HCT116 (cell line): Measurements from ENCODE around the gene RGS4. TPM values are rescaled to one million over a fixed set of nuclear protein-coding genes. Genes with fewer than 3 reads are reported as not detected.

Source experiments
- ATAC-seq: fragments of 200-7000 bp; cut with Tn5 transposase; 2 replicates; pipeline ENCODE4 v1.9.1; 2020; ENCODE audit warnings: mild to moderate bottlenecking, moderate library complexity
- BruUV-seq: library from RNA; stranded (reverse); fragments of 400-500 nt; replicated peaks from 2 replicates; lab custom pipeline; 2021; lab: Mats Ljungman, UMichigan
- CTCF ChIA-PET: fragments of 300-600 bp; sonication (Branson Sonifier 250); formaldehyde crosslinking; loops from one replicate; lab custom pipeline; 2021; ENCODE audit warnings: antibody characterized with exemption; lab: Charles Lee
- POLR2A ChIA-PET: fragments of 300-600, 350-600 bp; sonication (Branson Sonifier 250); formaldehyde crosslinking; loops from one replicate; lab custom pipeline; 2021; ENCODE audit warnings: antibody characterized with exemption; lab: Charles Lee
- RAD21 ChIA-PET, 2 experiments: fragments of 300-600 bp; sonication (Branson Sonifier 250); formaldehyde crosslinking; loops; one replicate each; lab custom pipeline; 2023; ENCODE audit warnings: low total read pairs in 2 of 2; ENCODE audit not compliant: uncharacterized antibody in 2 of 2, unreplicated experiment in 2 of 2, low non-redundant PET in 1 of 2; lab: Charles Lee
- DNase-seq: peaks from one replicate; pipeline ENCODE4 v3.0.0-alpha.2; 2010; ENCODE audit warnings: low read depth, low spot score
- H2AFZ ChIP-seq: fragments of 200-600 bp; shearing (Covaris generic), sonication (generic); 2 replicates; pipeline ENCODE4 v1.6.1; 2017; ENCODE audit warnings: low read depth, mixed run types, mixed read lengths, antibody characterized with exemption, low read length; ENCODE audit not compliant: poor library complexity, severe bottlenecking
- H3K27ac ChIP-seq: 2 replicates; pipeline ENCODE4 v1.5.1; 2012; ENCODE audit warnings: low read depth, low read length
- H3K27me3 ChIP-seq: fragments of 200-600 bp; sonication (generic); 2 replicates; pipeline ENCODE4 v1.6.1; 2016; ENCODE audit warnings: mixed run types, low read length, mixed read lengths; ENCODE audit not compliant: insufficient read depth
- H3K36me3 ChIP-seq, 2 experiments: fragments of 200-500 bp in 1 of 2; fragments of 200-600 bp in 1 of 2; sonication (Bioruptor generic) in 1 of 2; sonication (generic) in 1 of 2; 2 replicates each; pipeline versions ENCODE4 v1.5.1 to v1.6.1; 2014 to 2016; ENCODE audit warnings: low read length in 2 of 2, inconsistent platforms in 1 of 2, mixed read lengths in 1 of 2, mixed run types in 1 of 2; ENCODE audit not compliant: insufficient read depth in 2 of 2, control insufficient read depth in 1 of 2
- H3K4me1 ChIP-seq, 2 experiments: fragments of 200-600 bp in 1 of 2; sonication (generic) in 1 of 2; 2 replicates each; pipeline versions ENCODE4 v1.5.1 to v1.6.1; 2012 to 2017; ENCODE audit warnings: low read length in 2 of 2, inconsistent platforms in 1 of 2, mild to moderate bottlenecking in 1 of 2, mixed read lengths in 1 of 2, mixed run types in 1 of 2, moderate library complexity in 1 of 2; ENCODE audit not compliant: insufficient read depth in 2 of 2, control insufficient read depth in 1 of 2
- H3K4me2 ChIP-seq: fragments of 200-600 bp; sonication (generic); 2 replicates; pipeline ENCODE4 v1.6.1; 2017; ENCODE audit warnings: mixed run types, low read length, mixed read lengths
- H3K4me3 ChIP-seq, 2 experiments: fragments of 200-600 bp in 1 of 2; sonication (generic) in 1 of 2; replicated peaks in 1 of 2; 2 replicates each; pipeline ENCODE4 v1.5.1; 2011 to 2016; ENCODE audit warnings: low read length in 2 of 2, control low read depth in 1 of 2, low read depth in 1 of 2, mild to moderate bottlenecking in 1 of 2, mixed read lengths in 1 of 2, mixed run types in 1 of 2
- H3K79me2 ChIP-seq: fragments of 200-600 bp; sonication (generic); 2 replicates; pipeline ENCODE4 v1.6.1; 2017; ENCODE audit warnings: mild to moderate bottlenecking, mixed run types, low read length, moderate library complexity, mixed read lengths; ENCODE audit not compliant: insufficient read depth
- H3K9ac ChIP-seq: fragments of 200-600 bp; sonication (generic); 2 replicates; pipeline ENCODE4 v1.6.1; 2016; ENCODE audit warnings: low read length, mixed read lengths
- H3K9me2 ChIP-seq: fragments of 200-600 bp; sonication (generic), shearing (Covaris generic); 2 replicates; pipeline ENCODE4 v1.6.1; 2017; ENCODE audit warnings: mixed run types, mild to moderate bottlenecking, moderate library complexity; ENCODE audit not compliant: insufficient read depth
- H3K9me3 ChIP-seq, 2 experiments: fragments of 200-500 bp in 1 of 2; fragments of 200-600 bp in 1 of 2; sonication (Bioruptor generic) in 1 of 2; sonication (generic) in 1 of 2; 2 replicates each; pipeline ENCODE4 v1.6.1; 2014 to 2017; ENCODE audit warnings: low read length in 2 of 2, mixed read lengths in 2 of 2, inconsistent platforms in 1 of 2, low read depth in 1 of 2, mild to moderate bottlenecking in 1 of 2, mixed run types in 1 of 2, moderate library complexity in 1 of 2; ENCODE audit not compliant: control insufficient read depth in 1 of 2, insufficient read depth in 1 of 2
- H4K20me1 ChIP-seq: fragments of 200-600 bp; sonication (generic), shearing (Covaris generic); 2 replicates; pipeline ENCODE4 v1.6.1; 2017; ENCODE audit warnings: mixed run types, mild to moderate bottlenecking, moderate library complexity; ENCODE audit not compliant: insufficient read depth
- CEBPB ChIP-seq: IDR thresholded peaks from 2 replicates; pipeline ENCODE4 v1.6.1; 2012; ENCODE audit warnings: low read depth
- ELF1 ChIP-seq: IDR thresholded peaks from 2 replicates; pipeline ENCODE4 v1.6.1; 2012; ENCODE audit warnings: low read depth, borderline replicate concordance
- EZH2 ChIP-seq: fragments of 200-600 bp; sonication (generic); IDR thresholded peaks from 2 replicates; pipeline ENCODE4 v1.6.1; 2017; ENCODE audit warnings: antibody characterized with exemption, mixed run types
- EZH2phosphoT487 ChIP-seq: fragments of 200-600 bp; IDR thresholded peaks from 2 replicates; pipeline ENCODE4 v1.6.1; 2018; ENCODE audit warnings: antibody characterized with exemption, borderline replicate concordance
- MAX ChIP-seq: IDR thresholded peaks from 2 replicates; pipeline ENCODE4 v1.6.1; 2012
- POLR2A ChIP-seq: IDR thresholded peaks from 2 replicates; pipeline ENCODE4 v1.7.0; 2011; ENCODE audit warnings: borderline replicate concordance; ENCODE audit not compliant: insufficient read depth, insufficient read length; ENCODE audit errors: extremely low read depth
- POLR2AphosphoS5 ChIP-seq: IDR thresholded peaks from 2 replicates; pipeline ENCODE4 v1.6.1; 2011; ENCODE audit warnings: mild to moderate bottlenecking, low read depth, low read length, moderate library complexity
- RAD21 ChIP-seq: IDR thresholded peaks from 2 replicates; pipeline ENCODE4 v1.6.1; 2012; ENCODE audit warnings: low read depth, mild to moderate bottlenecking
- REST ChIP-seq: IDR thresholded peaks from 2 replicates; pipeline ENCODE4 v1.6.1; 2012; ENCODE audit warnings: low read depth
- YY1 ChIP-seq: IDR thresholded peaks from 2 replicates; pipeline ENCODE4 v1.6.1; 2011; ENCODE audit warnings: low read length, low read depth, moderate library complexity, mild to moderate bottlenecking; ENCODE audit not compliant: insufficient replicate concordance; ENCODE audit errors: extremely low read depth
- ZBTB33 ChIP-seq: IDR thresholded peaks from 2 replicates; pipeline ENCODE4 v1.6.1; 2011; ENCODE audit warnings: mild to moderate bottlenecking, low read length, moderate library complexity; ENCODE audit not compliant: insufficient replicate concordance; ENCODE audit errors: extremely low read depth
- ZFX ChIP-seq: fragments of 450-650 bp; IDR thresholded peaks from 2 replicates; pipeline ENCODE4 v1.6.1; 2017
- ZNF274 ChIP-seq: fragments of 200-500 bp; sonication (Bioruptor generic); IDR thresholded peaks from 2 replicates; pipeline ENCODE4 v1.6.1; 2014; ENCODE audit warnings: mild to moderate bottlenecking, low read depth, low read length, inconsistent platforms
- intact Hi-C: fragments of 100-400 bp; cut with micrococcal nuclease; formaldehyde crosslinking; loops from 2 replicates; pipeline ENCODE4 v1.10.0; 2022
- total RNA-seq: library from RNA; stranded (reverse); gene quantifications from one replicate; pipeline ENCODE4 v1.2.1, GENCODE V29; 2021; ENCODE audit not compliant: unreplicated experiment

RGS4 gene
- total RNA-seq, 1 experiment from 2014 or later: not detected

GRCh38 chr1:163093579-163093978 lies 24.4 kb downstream of the RGS4 start:
- no peaks in the 10 kb centered on the region for H3K9me2 ChIP-seq
- no peak overlapping the region for H2AFZ ChIP-seq
- DNase-seq (no peak), ATAC-seq (no peak)
- no peaks in the 10 kb centered on the region for H3K79me2 ChIP-seq
- no peak overlapping the region for H3K27ac ChIP-seq
- POLR2A ChIA-PET: no interaction called here
- H3K9me3 ChIP-seq: no peaks in the 10 kb centered on the region
- intact Hi-C loops: no loop called here
- no peak overlapping the region for H3K4me2 ChIP-seq
- H3K4me1 ChIP-seq: no peaks in the 10 kb centered on the region
- H3K4me3 ChIP-seq: no peak overlapping the region
- H3K27me3 ChIP-seq: no peaks in the 10 kb centered on the region
- no peak overlapping the region for H3K9ac ChIP-seq
- TF ChIP-seq ELF1 (no peak), POLR2A (no peak), ZBTB33 (no peak), CEBPB (no peak), YY1 (no peak), EZH2phosphoT487 (no peak), ZFX (no peak), REST (no peak), EZH2 (no peak), RAD21 (no peak), MAX (no peak), POLR2AphosphoS5 (no peak), ZNF274 (no peak)
- no peaks in the 10 kb centered on the region for H3K36me3 ChIP-seq
- BruUV-seq: no TSS peak
- CTCF ChIA-PET: no interaction called here
- no peaks in the 10 kb centered on the region for H4K20me1 ChIP-seq
- RAD21 ChIA-PET: no interaction called here
